ENCODE measurements around the gene PTH2R.
"Not testable (repeated sequence)": the region's sequence is repeated elsewhere in the genome, so short reads cannot be mapped to it uniquely, and the experiment has no call there.

Gene PTH2R

DNA sequence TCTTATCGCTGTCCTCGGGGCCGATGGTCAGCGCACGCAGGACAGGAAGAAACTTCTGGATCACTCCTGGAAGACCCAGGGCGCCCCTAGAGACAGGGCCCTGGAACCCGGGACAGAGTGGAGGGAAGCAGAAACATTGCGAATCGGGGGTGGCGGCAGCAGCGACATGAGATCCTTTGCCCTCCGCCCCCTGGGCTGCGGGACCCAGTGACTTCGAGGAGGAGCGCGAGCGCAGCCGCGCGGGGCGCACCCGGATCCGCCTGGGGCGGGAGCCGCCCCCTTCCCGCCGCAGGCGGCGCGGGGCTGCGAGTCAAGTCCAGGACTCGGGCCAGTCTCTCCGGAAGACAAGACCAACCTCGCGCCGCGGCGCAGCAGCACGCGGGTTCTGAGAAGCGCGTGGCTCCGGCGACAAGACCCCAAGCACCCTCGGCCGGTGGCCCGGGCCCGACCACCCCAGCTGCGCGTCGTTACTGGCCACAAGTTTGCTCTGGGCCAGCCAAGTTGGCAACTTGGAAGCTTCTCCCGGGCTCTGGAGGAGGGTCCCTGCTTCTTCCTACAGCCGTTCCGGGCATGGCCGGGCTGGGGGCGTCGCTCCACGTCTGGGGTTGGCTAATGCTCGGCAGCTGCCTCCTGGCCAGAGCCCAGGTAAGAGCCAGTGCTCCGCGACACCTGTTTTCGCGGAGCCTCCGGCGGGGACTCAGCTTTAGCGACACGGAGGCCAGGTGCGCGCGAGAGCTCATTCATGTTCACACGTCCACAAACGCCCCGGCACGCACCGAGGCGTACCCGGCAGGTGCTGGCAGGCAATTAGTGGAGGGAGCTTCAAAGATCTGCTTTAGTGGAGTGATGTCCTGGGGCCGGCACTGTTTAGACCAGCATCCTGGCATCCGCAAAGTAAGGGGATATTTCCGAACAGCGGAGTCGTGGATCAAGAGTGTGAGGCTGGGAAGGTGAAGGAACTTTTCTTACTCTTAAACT is at the start of gene PTH2R:
TSS of gene PTH2R (plus strand) at position 319 of the 978 bp plus-strand sequence. CDS start at position 571, 252 bp downstream.
- DNase-seq, result no peak

GRCh38 chr2:208356846-208357574 is 49.6 kb upstream of the PTH2R start:
- DNase-seq, result peak; percentile 12

DNA sequence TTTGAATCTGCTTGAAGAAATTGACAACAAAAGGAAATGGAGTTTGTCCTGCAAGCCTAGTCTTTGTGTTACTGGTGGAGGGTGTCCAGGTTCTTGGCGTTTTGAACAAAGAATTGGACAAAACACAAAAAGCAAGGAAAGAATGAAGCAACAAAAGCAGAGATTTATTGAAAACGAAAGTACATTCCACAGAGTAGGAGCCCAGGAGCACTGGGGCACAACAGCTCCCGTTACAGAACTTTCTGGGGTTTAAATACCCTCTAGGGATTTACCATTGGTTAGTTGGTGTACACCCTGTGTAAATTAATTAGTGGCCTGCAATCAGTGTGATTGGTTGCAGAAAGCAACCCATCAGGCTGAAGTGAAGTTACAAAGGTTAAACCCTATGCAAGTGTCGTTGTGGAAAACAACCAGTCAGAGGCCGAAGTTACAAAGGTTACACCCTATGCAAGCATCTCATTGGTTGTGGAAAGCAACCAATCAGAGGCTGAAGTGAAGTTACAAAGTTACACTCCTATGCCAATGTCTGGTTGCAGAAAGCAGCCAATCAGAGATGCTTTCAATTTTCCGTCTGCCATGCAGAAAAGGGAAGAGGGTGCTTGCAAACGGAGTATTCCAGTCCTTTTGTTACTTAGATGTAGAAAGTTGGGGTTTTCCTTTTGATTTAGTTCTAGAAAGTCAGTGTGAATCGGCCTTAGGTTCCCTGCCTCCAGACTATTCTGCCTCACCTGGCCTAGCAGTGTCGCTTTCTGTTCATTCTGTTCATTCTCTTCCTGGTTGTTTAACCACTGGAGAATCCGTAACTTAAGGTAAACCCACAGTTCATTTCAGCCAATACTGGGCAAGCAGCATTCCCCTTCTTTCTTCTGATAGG is 47.6 kb upstream of the PTH2R start:
- no peak for DNase-seq

- DNase-seq, result no peak
These were observed 47.0 kb upstream of the PTH2R start for GRCh38 chr2:208359632-208359986.

GRCh38 chr2:208360259-208361076 is 46.1 kb upstream of the PTH2R start:
- no peak for DNase-seq

DNA sequence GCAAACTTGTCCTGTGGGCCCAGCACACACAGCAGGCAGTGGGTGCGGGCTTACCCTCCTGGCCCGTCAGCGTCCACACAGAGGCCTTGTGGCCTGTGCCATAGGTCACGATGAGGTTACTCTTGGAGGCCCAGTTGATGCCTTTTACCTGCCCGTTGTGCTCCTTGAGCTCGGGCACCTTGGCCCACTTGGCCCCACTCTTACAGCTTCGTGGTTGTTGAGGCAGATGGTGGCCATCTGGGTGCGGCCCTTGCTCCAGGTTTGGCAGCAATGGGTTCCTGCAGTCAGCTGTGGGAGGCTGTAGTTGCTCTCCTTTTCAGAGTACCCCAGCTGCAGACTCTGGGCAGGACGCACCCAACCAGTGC is 45.5 kb upstream of the PTH2R start:
- DNase-seq, result no peak

- peak; percentile 87 for DNase-seq
These were observed 43.1 kb upstream of the PTH2R start for GRCh38 chr2:208363485-208363884.

- DNase-seq, result no peak
These were observed 40.1 kb upstream of the PTH2R start for GRCh38 chr2:208366215-208367127.

GRCh38 chr2:208369091-208369490 is 37.5 kb upstream of the PTH2R start:
- peak; percentile 22 for DNase-seq

GRCh38 chr2:208370881-208371633 is 35.5 kb upstream of the PTH2R start:
- DNase-seq, result peak; percentile 26

DNA sequence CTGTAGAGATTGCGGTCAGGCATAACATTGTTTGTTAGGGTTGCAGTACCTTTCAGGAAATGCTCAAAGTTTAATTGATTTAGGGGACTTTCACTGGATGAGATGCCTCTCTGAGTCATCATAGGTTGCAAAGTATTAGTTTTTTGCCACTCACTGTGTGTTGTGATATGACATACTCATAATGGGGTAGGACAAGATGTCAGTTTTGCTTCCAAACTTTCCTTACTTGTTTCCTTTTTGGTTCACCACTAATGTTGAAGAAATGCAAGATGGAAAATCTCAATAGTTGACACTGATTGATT is 35.0 kb upstream of the PTH2R start:
- no peak for DNase-seq

- DNase-seq, result peak; percentile 53
These were observed 33.0 kb upstream of the PTH2R start for GRCh38 chr2:208373460-208374089.

- no peak for DNase-seq
These were observed 31.0 kb upstream of the PTH2R start for GRCh38 chr2:208375491-208376068.

DNA sequence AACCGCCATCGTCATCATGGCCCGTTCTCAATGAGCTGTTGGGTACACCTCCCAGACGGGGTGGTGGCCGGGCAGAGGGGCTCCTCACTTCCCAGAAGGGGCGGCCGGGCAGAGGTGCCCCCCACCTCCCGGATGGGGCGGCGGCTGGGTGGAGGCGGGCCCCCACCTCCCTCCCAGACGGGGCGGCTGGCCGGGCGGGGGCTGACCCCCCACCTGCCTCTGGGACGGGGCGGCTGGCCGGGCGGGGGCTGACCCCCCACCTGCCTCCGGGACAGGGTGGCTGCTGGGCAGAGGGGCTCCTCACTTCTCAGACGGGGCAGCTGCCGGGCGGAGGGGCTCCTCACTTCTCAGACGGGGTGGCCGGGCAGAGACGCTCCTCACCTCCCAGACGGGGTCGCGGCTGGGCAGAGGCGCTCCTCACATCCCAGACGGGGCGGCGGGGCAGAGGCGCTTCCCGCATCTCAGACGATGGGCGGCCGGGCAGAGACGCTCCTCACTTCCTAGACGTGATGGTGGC is 29.2 kb upstream of the PTH2R start:
- DNase-seq, result not testable (repeated sequence)

- DNase-seq, result no peak
These were observed 27.4 kb upstream of the PTH2R start for GRCh38 chr2:208379192-208379591.

GRCh38 chr2:208384637-208385036 is 22.0 kb upstream of the PTH2R start:
- DNase-seq, result no peak

GRCh38 chr2:208386541-208386940 is 20.1 kb upstream of the PTH2R start:
- DNase-seq, result no peak

GRCh38 chr2:208389940-208390339 is 16.7 kb upstream of the PTH2R start:
- no peak for DNase-seq

- DNase-seq, result no peak
These were observed 14.3 kb upstream of the PTH2R start for GRCh38 chr2:208392300-208392699.

All from EL (cell line).